Endothelial cell of umbilical vein (primary cell): ENCODE measurements around the gene MYRIP. TPM values are rescaled to one million over a fixed set of nuclear protein-coding genes. Genes with fewer than 3 reads are reported as not detected.

Experiments
- BruUV-seq: library from RNA; stranded (reverse); fragments of 400-500 nt; replicated peaks from 2 replicates; lab custom pipeline; 2021; lab: Mats Ljungman, UMichigan
- CTCF ChIA-PET: fragments of 300-600, 350-600 bp; sonication (Branson Sonifier 250); formaldehyde crosslinking; loops from one replicate; lab custom pipeline; 2021; ENCODE audit warnings: antibody characterized with exemption, inconsistent platforms; lab: Charles Lee
- POLR2A ChIA-PET: fragments of 300-600, 350-600 bp; sonication (Branson Sonifier 250); formaldehyde crosslinking; loops from one replicate; lab custom pipeline; 2021; ENCODE audit warnings: antibody characterized with exemption, inconsistent platforms; lab: Charles Lee
- DNase-seq: peaks from one replicate; pipeline ENCODE4 v3.0.0-alpha.2; 2011; ENCODE audit warnings: low read depth, low spot score
- FAIRE-seq: peaks from 2 replicates; lab custom pipeline; 2011; peaks lifted over from hg19 to GRCh38; lab: Jason Lieb, UNC
- H2AFZ ChIP-seq: 2 replicates; pipeline ENCODE4 v1.6.0; 2012; ENCODE audit warnings: low read depth, low read length, control low read depth, inconsistent platforms
- H3K27ac ChIP-seq: 2 replicates; pipeline ENCODE4 v1.5.1; 2011; ENCODE audit warnings: low read depth, mild to moderate bottlenecking, control low read depth, low read length, moderate library complexity; ENCODE audit not compliant: insufficient read depth
- H3K27me3 ChIP-seq, 2 experiments: 2 replicates each; pipeline versions ENCODE4 v1.6.0 to v1.6.1; 2011; ENCODE audit warnings: low read length in 2 of 2, mixed read lengths in 1 of 2; ENCODE audit not compliant: control insufficient read depth in 2 of 2, insufficient read depth in 2 of 2
- H3K36me3 ChIP-seq, 2 experiments: 2 replicates in 1 of 2; 3 replicates in 1 of 2; pipeline ENCODE4 v1.5.1; 2011; ENCODE audit warnings: low read length in 2 of 2, mild to moderate bottlenecking in 1 of 2, moderate library complexity in 1 of 2; ENCODE audit not compliant: control insufficient read depth in 2 of 2, insufficient read depth in 2 of 2; ENCODE audit errors: extremely low read depth in 1 of 2
- H3K4me1 ChIP-seq: 3 replicates; pipeline ENCODE4 v1.5.1; 2011; ENCODE audit warnings: mild to moderate bottlenecking, low read length; ENCODE audit not compliant: control insufficient read depth, insufficient read depth; ENCODE audit errors: extremely low read depth
- H3K4me2 ChIP-seq: 2 replicates; pipeline ENCODE4 v1.6.1; 2011; ENCODE audit warnings: low read length, control low read depth, mixed read lengths; ENCODE audit not compliant: insufficient read depth
- H3K4me3 ChIP-seq, 3 experiments: fragments of 200-600 bp in 1 of 3; sonication (generic), shearing (Covaris generic) in 1 of 3; replicated peaks in 1 of 3; 2 replicates each; pipeline ENCODE4 v1.5.1; 2011 to 2016; ENCODE audit warnings: control low read depth in 3 of 3, low read length in 3 of 3, mild to moderate bottlenecking in 2 of 3, inconsistent platforms in 1 of 3, low read depth in 1 of 3, moderate library complexity in 1 of 3; ENCODE audit not compliant: insufficient read depth in 1 of 3
- H3K79me2 ChIP-seq: 2 replicates; pipeline ENCODE4 v1.6.0; 2012; ENCODE audit warnings: low read length, inconsistent platforms; ENCODE audit not compliant: control insufficient read depth, insufficient read depth
- H3K9ac ChIP-seq: replicated peaks from 2 replicates; pipeline ENCODE3; 2011; ENCODE audit warnings: low read length, control low read depth; ENCODE audit not compliant: insufficient read depth; ENCODE audit errors: extremely low read depth
- H3K9me1 ChIP-seq: replicated peaks from 3 replicates; pipeline ENCODE4 v1.6.0; 2011; ENCODE audit warnings: mild to moderate bottlenecking, low read length; ENCODE audit not compliant: control insufficient read depth, insufficient read depth; ENCODE audit errors: extremely low read depth
- H3K9me3 ChIP-seq: replicated peaks from 2 replicates; pipeline ENCODE4 v1.5.1; 2012; ENCODE audit warnings: low read length, inconsistent platforms; ENCODE audit not compliant: control insufficient read depth, insufficient read depth
- H4K20me1 ChIP-seq: replicated peaks from 2 replicates; pipeline ENCODE3; 2011; ENCODE audit warnings: mild to moderate bottlenecking, low read length; ENCODE audit not compliant: control insufficient read depth, insufficient read depth; ENCODE audit errors: extremely low read depth
- EZH2 ChIP-seq: IDR thresholded peaks from 2 replicates; pipeline ENCODE4 v1.6.1; 2012; ENCODE audit warnings: borderline replicate concordance, low read depth, mild to moderate bottlenecking, moderate library complexity, low read length, inconsistent platforms; ENCODE audit not compliant: severe bottlenecking
- FOS ChIP-seq: IDR thresholded peaks from 2 replicates; pipeline ENCODE4 v1.6.1; 2011; ENCODE audit warnings: mild to moderate bottlenecking, low read length, moderate library complexity, borderline replicate concordance; ENCODE audit not compliant: insufficient read depth
- GATA2 ChIP-seq: IDR thresholded peaks from 2 replicates; pipeline ENCODE4 v1.7.0; 2011; ENCODE audit warnings: low read depth, mild to moderate bottlenecking, moderate library complexity, mixed read lengths, low read length; ENCODE audit not compliant: insufficient read length, insufficient read depth
- JUN ChIP-seq: IDR thresholded peaks from 2 replicates; pipeline ENCODE4 v1.6.1; 2011; ENCODE audit warnings: borderline replicate concordance, low read depth; ENCODE audit not compliant: insufficient read length, insufficient read depth
- MYC ChIP-seq: IDR thresholded peaks from one replicate; pipeline ENCODE4 v1.6.1; 2011; ENCODE audit warnings: mild to moderate bottlenecking, low read depth, low read length
- POLR2A ChIP-seq: IDR thresholded peaks from 2 replicates; pipeline ENCODE4 v1.6.1; 2012; ENCODE audit warnings: low read depth, mild to moderate bottlenecking, control low read depth, low read length
- POLR2AphosphoS5 ChIP-seq: IDR thresholded peaks from 2 replicates; pipeline ENCODE4 v1.6.1; 2012; ENCODE audit warnings: low read depth, mild to moderate bottlenecking, control low read depth, low read length, moderate library complexity; ENCODE audit not compliant: insufficient read depth
- dilution Hi-C: fragments of 300-500 bp; cut with MboI; formaldehyde crosslinking; loops from one replicate; pipeline ENCODE4 v1.15.0; 2019; ENCODE audit warnings: low sequenced_read_pairs; ENCODE audit not compliant: extremely low pct_ligation_motif_present
- intact Hi-C: fragments of 100-400 bp; cut with micrococcal nuclease; formaldehyde crosslinking; loops from one replicate; pipeline ENCODE4 v1.10.0; 2022
- polyA plus RNA-seq, 4 experiments: library from polyadenylated mRNA; depleted of rRNA in 3 of 4; stranded (reverse) in 3 of 4; unstranded in 1 of 4; fragments of >200 nt; gene quantifications; 2 replicates each; pipeline versions ENCODE4 v1.2.1 to v1.2.3, GENCODE V29; 2011 to 2012; ENCODE audit warnings: missing spikeins in 1 of 4
- total RNA-seq: library from RNA; stranded (reverse); gene quantifications from 2 replicates; pipeline ENCODE4 v1.2.3, GENCODE V29; 2021
- TF ChIP-seq, protein P1 (sequence below): IDR thresholded peaks from 2 replicates; pipeline ENCODE4 v1.6.1; 2011; ENCODE audit not compliant: insufficient read depth, insufficient read length
- TF ChIP-seq, protein P2 (sequence below), 2 donors: IDR thresholded peaks; 1 replicate in 1 of 2; 2 replicates in 1 of 2; pipeline ENCODE4 v1.5.1; 2011; ENCODE audit warnings: low read length in 2 of 2, mild to moderate bottlenecking in 2 of 2, moderate library complexity in 2 of 2, control low read depth in 1 of 2, inconsistent platforms in 1 of 2, low read depth in 1 of 2; ENCODE audit not compliant: insufficient read depth in 1 of 2; ENCODE audit errors: extremely low read depth in 1 of 2

MYRIP gene
- total and polyA plus RNA-seq, 2 donors (not counting 3 experiments of a cell fraction or from before 2014, with no cell fraction given): 6.7 to 11.9 TPM

- FAIRE-seq: no peak
Observed at GRCh38 chr3:40254491-40254890, 445.1 kb downstream of the MYRIP start.

More at GRCh38 chr3:40254491-40254890, 445.1 kb downstream of the MYRIP start:
- BruUV-seq: no TSS peak
- H3K4me3 ChIP-seq: no peak overlapping the region
- no peaks in the 10 kb centered on the region for H3K79me2 ChIP-seq
- TF ChIP-seq EZH2 (no peak), POLR2AphosphoS5 (no peak), MYC (no peak), POLR2A (no peak), FOS (no peak), GATA2 (no peak), JUN (no peak)
- TF ChIP-seq, protein P1, sequence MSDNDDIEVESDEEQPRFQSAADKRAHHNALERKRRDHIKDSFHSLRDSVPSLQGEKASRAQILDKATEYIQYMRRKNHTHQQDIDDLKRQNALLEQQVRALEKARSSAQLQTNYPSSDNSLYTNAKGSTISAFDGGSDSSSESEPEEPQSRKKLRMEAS: no peak
- TF ChIP-seq, protein P2, sequence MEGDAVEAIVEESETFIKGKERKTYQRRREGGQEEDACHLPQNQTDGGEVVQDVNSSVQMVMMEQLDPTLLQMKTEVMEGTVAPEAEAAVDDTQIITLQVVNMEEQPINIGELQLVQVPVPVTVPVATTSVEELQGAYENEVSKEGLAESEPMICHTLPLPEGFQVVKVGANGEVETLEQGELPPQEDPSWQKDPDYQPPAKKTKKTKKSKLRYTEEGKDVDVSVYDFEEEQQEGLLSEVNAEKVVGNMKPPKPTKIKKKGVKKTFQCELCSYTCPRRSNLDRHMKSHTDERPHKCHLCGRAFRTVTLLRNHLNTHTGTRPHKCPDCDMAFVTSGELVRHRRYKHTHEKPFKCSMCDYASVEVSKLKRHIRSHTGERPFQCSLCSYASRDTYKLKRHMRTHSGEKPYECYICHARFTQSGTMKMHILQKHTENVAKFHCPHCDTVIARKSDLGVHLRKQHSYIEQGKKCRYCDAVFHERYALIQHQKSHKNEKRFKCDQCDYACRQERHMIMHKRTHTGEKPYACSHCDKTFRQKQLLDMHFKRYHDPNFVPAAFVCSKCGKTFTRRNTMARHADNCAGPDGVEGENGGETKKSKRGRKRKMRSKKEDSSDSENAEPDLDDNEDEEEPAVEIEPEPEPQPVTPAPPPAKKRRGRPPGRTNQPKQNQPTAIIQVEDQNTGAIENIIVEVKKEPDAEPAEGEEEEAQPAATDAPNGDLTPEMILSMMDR (IDR thresholded peaks at IDR 0.05; ENCODE audit: extremely low read depth in 1 of 2, insufficient read depth in 1 of 2, low read depth in 1 of 2, low read length in 2 of 2): no peak
- no peaks in the 10 kb centered on the region for H3K9me1 ChIP-seq
- POLR2A ChIA-PET: no interaction called here
- CTCF ChIA-PET: interaction anchor here (1.4 kb wide), 1 partner anchor 101 kb away, joined by 3 read pairs; no protein-coding TSS in a partner anchor
- DNase-seq: no peak
- dilution Hi-C loops (no loop called here), intact Hi-C loops (no loop called here)
- H3K9me3 ChIP-seq: no peaks in the 10 kb centered on the region
- H2AFZ ChIP-seq: no peak overlapping the region
- H3K9ac ChIP-seq: no peak overlapping the region
- peaks cover 0 to 3% of the 10 kb centered on the region in 2 experiments for H3K36me3 ChIP-seq
- no peak overlapping the region for H3K27ac ChIP-seq
- H3K4me1 ChIP-seq: no peaks in the 10 kb centered on the region
- H4K20me1 ChIP-seq: no peaks in the 10 kb centered on the region
- H3K27me3 ChIP-seq: no peaks in the 10 kb centered on the region
- no peak overlapping the region for H3K4me2 ChIP-seq
